Endothelial cell of umbilical vein (primary cell): Measurements from ENCODE around the gene KIAA0930. TPM values are rescaled to one million over a fixed set of nuclear protein-coding genes. Genes with fewer than 3 reads are reported as not detected.

ENCODE experiments used
- BruUV-seq: library from RNA; stranded (reverse); fragments of 400-500 nt; replicated peaks from 2 replicates; lab custom pipeline; 2021; lab: Mats Ljungman, UMichigan
- CTCF ChIA-PET: fragments of 300-600, 350-600 bp; sonication (Branson Sonifier 250); formaldehyde crosslinking; loops from one replicate; lab custom pipeline; 2021; ENCODE audit warnings: antibody characterized with exemption, inconsistent platforms; lab: Charles Lee
- POLR2A ChIA-PET: fragments of 300-600, 350-600 bp; sonication (Branson Sonifier 250); formaldehyde crosslinking; loops from one replicate; lab custom pipeline; 2021; ENCODE audit warnings: antibody characterized with exemption, inconsistent platforms; lab: Charles Lee
- DNase-seq: peaks from one replicate; pipeline ENCODE4 v3.0.0-alpha.2; 2011; ENCODE audit warnings: low read depth, low spot score
- FAIRE-seq: peaks from 2 replicates; lab custom pipeline; 2011; peaks lifted over from hg19 to GRCh38; lab: Jason Lieb, UNC
- H2AFZ ChIP-seq: 2 replicates; pipeline ENCODE4 v1.6.0; 2012; ENCODE audit warnings: low read depth, low read length, control low read depth, inconsistent platforms
- H3K27ac ChIP-seq: 2 replicates; pipeline ENCODE4 v1.5.1; 2011; ENCODE audit warnings: low read depth, mild to moderate bottlenecking, control low read depth, low read length, moderate library complexity; ENCODE audit not compliant: insufficient read depth
- H3K27me3 ChIP-seq, 2 experiments: 2 replicates each; pipeline versions ENCODE4 v1.6.0 to v1.6.1; 2011; ENCODE audit warnings: low read length in 2 of 2, mixed read lengths in 1 of 2; ENCODE audit not compliant: control insufficient read depth in 2 of 2, insufficient read depth in 2 of 2
- H3K36me3 ChIP-seq, 2 experiments: 2 replicates in 1 of 2; 3 replicates in 1 of 2; pipeline ENCODE4 v1.5.1; 2011; ENCODE audit warnings: low read length in 2 of 2, mild to moderate bottlenecking in 1 of 2, moderate library complexity in 1 of 2; ENCODE audit not compliant: control insufficient read depth in 2 of 2, insufficient read depth in 2 of 2; ENCODE audit errors: extremely low read depth in 1 of 2
- H3K4me1 ChIP-seq: 3 replicates; pipeline ENCODE4 v1.5.1; 2011; ENCODE audit warnings: mild to moderate bottlenecking, low read length; ENCODE audit not compliant: control insufficient read depth, insufficient read depth; ENCODE audit errors: extremely low read depth
- H3K4me2 ChIP-seq: 2 replicates; pipeline ENCODE4 v1.6.1; 2011; ENCODE audit warnings: low read length, control low read depth, mixed read lengths; ENCODE audit not compliant: insufficient read depth
- H3K4me3 ChIP-seq, 3 experiments: fragments of 200-600 bp in 1 of 3; sonication (generic), shearing (Covaris generic) in 1 of 3; replicated peaks in 1 of 3; 2 replicates each; pipeline ENCODE4 v1.5.1; 2011 to 2016; ENCODE audit warnings: control low read depth in 3 of 3, low read length in 3 of 3, mild to moderate bottlenecking in 2 of 3, inconsistent platforms in 1 of 3, low read depth in 1 of 3, moderate library complexity in 1 of 3; ENCODE audit not compliant: insufficient read depth in 1 of 3
- H3K79me2 ChIP-seq: 2 replicates; pipeline ENCODE4 v1.6.0; 2012; ENCODE audit warnings: low read length, inconsistent platforms; ENCODE audit not compliant: control insufficient read depth, insufficient read depth
- H3K9ac ChIP-seq: replicated peaks from 2 replicates; pipeline ENCODE3; 2011; ENCODE audit warnings: low read length, control low read depth; ENCODE audit not compliant: insufficient read depth; ENCODE audit errors: extremely low read depth
- H3K9me1 ChIP-seq: replicated peaks from 3 replicates; pipeline ENCODE4 v1.6.0; 2011; ENCODE audit warnings: mild to moderate bottlenecking, low read length; ENCODE audit not compliant: control insufficient read depth, insufficient read depth; ENCODE audit errors: extremely low read depth
- H3K9me3 ChIP-seq: replicated peaks from 2 replicates; pipeline ENCODE4 v1.5.1; 2012; ENCODE audit warnings: low read length, inconsistent platforms; ENCODE audit not compliant: control insufficient read depth, insufficient read depth
- H4K20me1 ChIP-seq: replicated peaks from 2 replicates; pipeline ENCODE3; 2011; ENCODE audit warnings: mild to moderate bottlenecking, low read length; ENCODE audit not compliant: control insufficient read depth, insufficient read depth; ENCODE audit errors: extremely low read depth
- FOS ChIP-seq: IDR thresholded peaks from 2 replicates; pipeline ENCODE4 v1.6.1; 2011; ENCODE audit warnings: mild to moderate bottlenecking, low read length, moderate library complexity, borderline replicate concordance; ENCODE audit not compliant: insufficient read depth
- GATA2 ChIP-seq: IDR thresholded peaks from 2 replicates; pipeline ENCODE4 v1.7.0; 2011; ENCODE audit warnings: low read depth, mild to moderate bottlenecking, moderate library complexity, mixed read lengths, low read length; ENCODE audit not compliant: insufficient read length, insufficient read depth
- JUN ChIP-seq: IDR thresholded peaks from 2 replicates; pipeline ENCODE4 v1.6.1; 2011; ENCODE audit warnings: borderline replicate concordance, low read depth; ENCODE audit not compliant: insufficient read length, insufficient read depth
- MYC ChIP-seq: IDR thresholded peaks from one replicate; pipeline ENCODE4 v1.6.1; 2011; ENCODE audit warnings: mild to moderate bottlenecking, low read depth, low read length
- POLR2A ChIP-seq: IDR thresholded peaks from 2 replicates; pipeline ENCODE4 v1.6.1; 2012; ENCODE audit warnings: low read depth, mild to moderate bottlenecking, control low read depth, low read length
- dilution Hi-C: fragments of 300-500 bp; cut with MboI; formaldehyde crosslinking; loops from one replicate; pipeline ENCODE4 v1.15.0; 2019; ENCODE audit warnings: low sequenced_read_pairs; ENCODE audit not compliant: extremely low pct_ligation_motif_present
- intact Hi-C: fragments of 100-400 bp; cut with micrococcal nuclease; formaldehyde crosslinking; loops from one replicate; pipeline ENCODE4 v1.10.0; 2022
- polyA plus RNA-seq, 4 experiments: library from polyadenylated mRNA; depleted of rRNA in 3 of 4; stranded (reverse) in 3 of 4; unstranded in 1 of 4; fragments of >200 nt; gene quantifications; 2 replicates each; pipeline versions ENCODE4 v1.2.1 to v1.2.3, GENCODE V29; 2011 to 2012; ENCODE audit warnings: missing spikeins in 1 of 4
- total RNA-seq: library from RNA; stranded (reverse); gene quantifications from 2 replicates; pipeline ENCODE4 v1.2.3, GENCODE V29; 2021
- TF ChIP-seq, protein P1 (sequence below): IDR thresholded peaks from 2 replicates; pipeline ENCODE4 v1.6.1; 2011; ENCODE audit not compliant: insufficient read depth, insufficient read length
- TF ChIP-seq, protein P2 (sequence below), 2 donors: IDR thresholded peaks; 1 replicate in 1 of 2; 2 replicates in 1 of 2; pipeline ENCODE4 v1.5.1; 2011; ENCODE audit warnings: low read length in 2 of 2, mild to moderate bottlenecking in 2 of 2, moderate library complexity in 2 of 2, control low read depth in 1 of 2, inconsistent platforms in 1 of 2, low read depth in 1 of 2; ENCODE audit not compliant: insufficient read depth in 1 of 2; ENCODE audit errors: extremely low read depth in 1 of 2

The KIAA0930 gene
- total and polyA plus RNA-seq, 2 donors (not counting 3 experiments of a cell fraction or from before 2014, with no cell fraction given): 37.9 to 53.6 TPM

DNA sequence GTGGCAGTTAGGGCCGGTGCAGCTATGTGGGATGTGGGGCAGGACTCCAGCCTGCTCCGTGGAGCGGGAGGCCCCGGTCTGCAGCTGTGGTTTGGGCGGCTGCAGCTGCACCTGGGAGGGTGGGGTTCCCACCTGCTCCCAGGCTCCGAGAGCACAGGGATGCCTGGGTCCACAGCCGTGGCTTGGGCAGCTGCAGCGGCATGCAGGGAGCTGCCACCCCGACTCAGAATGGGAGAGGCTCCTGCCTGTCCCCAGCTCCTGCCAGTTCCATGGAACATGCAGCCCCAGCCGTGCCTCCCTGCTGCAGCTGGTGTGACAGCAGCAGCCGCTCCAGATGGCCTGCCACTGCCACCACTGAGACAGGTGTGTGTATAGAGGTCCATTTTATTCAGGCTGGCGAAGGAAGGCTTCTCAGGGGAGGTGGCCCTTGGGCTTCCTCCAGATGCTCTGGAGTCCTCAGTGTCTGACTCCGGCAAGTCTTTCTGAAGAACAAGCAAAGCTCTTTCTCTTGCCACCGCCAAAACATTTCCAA is 22.3 kb upstream of the KIAA0930 start:
- Histone ChIP-seq H3K4me3 (no peak overlapping the region), H3K4me2 (no peak overlapping the region), H3K4me1 (no peaks in the 10 kb centered on the region), H3K36me3 (no peaks in the 10 kb centered on the region), H3K9ac (no peak overlapping the region), H3K9me3 (no peaks in the 10 kb centered on the region), H3K9me1 (no peaks in the 10 kb centered on the region), H3K27me3 (peaks cover 0 to 7% of the 10 kb centered on the region in 2 experiments), H4K20me1 (no peaks in the 10 kb centered on the region), H2AFZ (no peak overlapping the region), H3K27ac (no peak overlapping the region), H3K79me2 (no peaks in the 10 kb centered on the region)
- intact Hi-C loops (loop anchor here (1.0 to 5.0 kb wide), 8 partner anchors 16 to 442 kb away; partner anchors contain the start of gene NUP50), dilution Hi-C loops (no loop called here)
- FAIRE-seq (no peak), DNase-seq (no peak)
- ChIA-PET POLR2A (no interaction called here), CTCF (interaction anchor here (1.1 to 2.2 kb wide), 8 partner anchors 17 to 162 kb away, joined by 3 to 9 read pairs (median 3); partner anchors contain the start of gene NUP50)
- no TSS peak for BruUV-seq
- TF ChIP-seq, protein P1, sequence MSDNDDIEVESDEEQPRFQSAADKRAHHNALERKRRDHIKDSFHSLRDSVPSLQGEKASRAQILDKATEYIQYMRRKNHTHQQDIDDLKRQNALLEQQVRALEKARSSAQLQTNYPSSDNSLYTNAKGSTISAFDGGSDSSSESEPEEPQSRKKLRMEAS: no peak
- TF ChIP-seq POLR2A: no peak
- TF ChIP-seq GATA2: no peak
- no peak for TF ChIP-seq MYC
- TF ChIP-seq FOS: no peak
- TF ChIP-seq, protein P2, sequence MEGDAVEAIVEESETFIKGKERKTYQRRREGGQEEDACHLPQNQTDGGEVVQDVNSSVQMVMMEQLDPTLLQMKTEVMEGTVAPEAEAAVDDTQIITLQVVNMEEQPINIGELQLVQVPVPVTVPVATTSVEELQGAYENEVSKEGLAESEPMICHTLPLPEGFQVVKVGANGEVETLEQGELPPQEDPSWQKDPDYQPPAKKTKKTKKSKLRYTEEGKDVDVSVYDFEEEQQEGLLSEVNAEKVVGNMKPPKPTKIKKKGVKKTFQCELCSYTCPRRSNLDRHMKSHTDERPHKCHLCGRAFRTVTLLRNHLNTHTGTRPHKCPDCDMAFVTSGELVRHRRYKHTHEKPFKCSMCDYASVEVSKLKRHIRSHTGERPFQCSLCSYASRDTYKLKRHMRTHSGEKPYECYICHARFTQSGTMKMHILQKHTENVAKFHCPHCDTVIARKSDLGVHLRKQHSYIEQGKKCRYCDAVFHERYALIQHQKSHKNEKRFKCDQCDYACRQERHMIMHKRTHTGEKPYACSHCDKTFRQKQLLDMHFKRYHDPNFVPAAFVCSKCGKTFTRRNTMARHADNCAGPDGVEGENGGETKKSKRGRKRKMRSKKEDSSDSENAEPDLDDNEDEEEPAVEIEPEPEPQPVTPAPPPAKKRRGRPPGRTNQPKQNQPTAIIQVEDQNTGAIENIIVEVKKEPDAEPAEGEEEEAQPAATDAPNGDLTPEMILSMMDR (IDR thresholded peaks at IDR 0.05; ENCODE audit: extremely low read depth in 1 of 2, insufficient read depth in 1 of 2, low read depth in 1 of 2, low read length in 2 of 2): no peak
- no peak for TF ChIP-seq JUN
